Right lobe of liver (tissue), 6 donors: ENCODE data around the gene TENM3. TPM values are rescaled to one million over a fixed set of nuclear protein-coding genes. Genes with fewer than 3 reads are reported as not detected.

Experiments used
- ATAC-seq, 4 donors: fragments of 200-7000 bp; cut with Tn5 transposase; one replicate each; pipeline ENCODE4 v1.9.1; 2020; ENCODE audit warnings: mild to moderate bottlenecking in 4 of 4, moderate library complexity in 4 of 4
- DNase-seq, 3 donors: peaks; one replicate each; pipeline ENCODE4 v3.0.0-alpha.2; 2020
- H3K27ac ChIP-seq, 3 donors: fragments of 200-600 bp; one replicate each; pipeline ENCODE4 v1.8.0; 2022
- H3K27me3 ChIP-seq, 2 donors: fragments of 200-600 bp; one replicate each; pipeline ENCODE4 v1.8.0; 2022
- H3K36me3 ChIP-seq, 4 donors: fragments of 200-600 bp; sonication (generic) in 1 of 4; one replicate each; pipeline versions ENCODE4 v1.5.1 to v1.8.0; 2017 to 2022; ENCODE audit warnings: control low read depth in 1 of 4
- H3K4me1 ChIP-seq, 4 donors: fragments of 200-600 bp; sonication (generic) in 1 of 4; one replicate each; pipeline versions ENCODE4 v1.5.1 to v1.8.0; 2017 to 2022; ENCODE audit warnings: control low read depth in 1 of 4
- H3K4me3 ChIP-seq, 3 donors: fragments of 200-600 bp; one replicate each; pipeline ENCODE4 v1.8.0; 2022
- H3K9me3 ChIP-seq, 4 donors: fragments of 200-600 bp; sonication (generic) in 1 of 4; one replicate each; pipeline versions ENCODE4 v1.5.1 to v1.8.0; 2017 to 2022; ENCODE audit warnings: control low read depth in 1 of 4
- POLR2A ChIP-seq: fragments of 450-650 bp; IDR thresholded peaks from one replicate; pipeline ENCODE4 v1.6.1; 2017; ENCODE audit warnings: antibody characterized with exemption, mild to moderate bottlenecking
- WGBS: methylation state at CpG from one replicate; pipeline ENCODE4 v1.1.6; 2018; ENCODE audit warnings: low coverage, low lambda C conversion rate; ENCODE audit not compliant: insufficient coverage; ENCODE audit errors: missing lambda C conversion rate; 5-methylcytosine and 5-hydroxymethylcytosine counted together
- intact Hi-C, 2 donors: fragments of 100-400 bp; cut with DNase I; formaldehyde crosslinking; loops; one replicate each; pipeline versions ENCODE4 v1.11.2 to v1.14.1; 2022
- total RNA-seq, 6 experiments: library from RNA; depleted of rRNA in 2 of 6; stranded (reverse); fragments of >200 nt in 2 of 6; fragmentation: NEBNext Ultra II Directional in 3 of 6; extraction: Animal tissue kit (Norgen Biotek cat#: 25700) in 3 of 6; gene quantifications; one replicate each; pipeline versions ENCODE4 v1.1.0 to v1.2.4, GENCODE V29; 2016 to 2023
- TF ChIP-seq, protein P1 (sequence below), 4 donors: fragments of 200-600 bp in 3 of 4; fragments of 450-650 bp in 1 of 4; IDR thresholded peaks; one replicate each; pipeline versions ENCODE4 v1.5.1 to v1.8.0; 2016 to 2022; ENCODE audit warnings: antibody characterized with exemption in 4 of 4, mild to moderate bottlenecking in 2 of 4
- donor health status: DM: no; HTN: yes; CAD: no.
- donor health status: DM: no; HTN: no; CAD: no.
- donor health status: DM: no; HTN: no; CAD: no.
- donor health status: DM: no; HTN: yes; CAD: no.
- donor health status: DM: no; HTN: yes; CAD: no.

The TENM3 gene
- total RNA-seq, 6 experiments from 2014 or later: 0.06 to 3.0 (median 1.1) TPM

- H3K4me1 ChIP-seq: no peaks in the 10 kb centered on the region
- H3K27me3 ChIP-seq: no peaks in the 10 kb centered on the region
- ATAC-seq: no peak
- no peaks in the 10 kb centered on the region for H3K36me3 ChIP-seq
- intact Hi-C loops: no loop called here
- WGBS: 48% methylated on average over 16 of the region's 17 CpGs
- no peak overlapping the region for H3K27ac ChIP-seq
- no peak for DNase-seq
- no peak overlapping the region for H3K4me3 ChIP-seq
- H3K9me3 ChIP-seq: no peaks in the 10 kb centered on the region
- TF ChIP-seq, protein P1, sequence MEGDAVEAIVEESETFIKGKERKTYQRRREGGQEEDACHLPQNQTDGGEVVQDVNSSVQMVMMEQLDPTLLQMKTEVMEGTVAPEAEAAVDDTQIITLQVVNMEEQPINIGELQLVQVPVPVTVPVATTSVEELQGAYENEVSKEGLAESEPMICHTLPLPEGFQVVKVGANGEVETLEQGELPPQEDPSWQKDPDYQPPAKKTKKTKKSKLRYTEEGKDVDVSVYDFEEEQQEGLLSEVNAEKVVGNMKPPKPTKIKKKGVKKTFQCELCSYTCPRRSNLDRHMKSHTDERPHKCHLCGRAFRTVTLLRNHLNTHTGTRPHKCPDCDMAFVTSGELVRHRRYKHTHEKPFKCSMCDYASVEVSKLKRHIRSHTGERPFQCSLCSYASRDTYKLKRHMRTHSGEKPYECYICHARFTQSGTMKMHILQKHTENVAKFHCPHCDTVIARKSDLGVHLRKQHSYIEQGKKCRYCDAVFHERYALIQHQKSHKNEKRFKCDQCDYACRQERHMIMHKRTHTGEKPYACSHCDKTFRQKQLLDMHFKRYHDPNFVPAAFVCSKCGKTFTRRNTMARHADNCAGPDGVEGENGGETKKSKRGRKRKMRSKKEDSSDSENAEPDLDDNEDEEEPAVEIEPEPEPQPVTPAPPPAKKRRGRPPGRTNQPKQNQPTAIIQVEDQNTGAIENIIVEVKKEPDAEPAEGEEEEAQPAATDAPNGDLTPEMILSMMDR (IDR thresholded peaks at IDR 0.05): no peak
- TF ChIP-seq POLR2A: no peak
Observed at GRCh38 chr4:182842759-182843390, 599.7 kb downstream of the TENM3 start.

DNA sequence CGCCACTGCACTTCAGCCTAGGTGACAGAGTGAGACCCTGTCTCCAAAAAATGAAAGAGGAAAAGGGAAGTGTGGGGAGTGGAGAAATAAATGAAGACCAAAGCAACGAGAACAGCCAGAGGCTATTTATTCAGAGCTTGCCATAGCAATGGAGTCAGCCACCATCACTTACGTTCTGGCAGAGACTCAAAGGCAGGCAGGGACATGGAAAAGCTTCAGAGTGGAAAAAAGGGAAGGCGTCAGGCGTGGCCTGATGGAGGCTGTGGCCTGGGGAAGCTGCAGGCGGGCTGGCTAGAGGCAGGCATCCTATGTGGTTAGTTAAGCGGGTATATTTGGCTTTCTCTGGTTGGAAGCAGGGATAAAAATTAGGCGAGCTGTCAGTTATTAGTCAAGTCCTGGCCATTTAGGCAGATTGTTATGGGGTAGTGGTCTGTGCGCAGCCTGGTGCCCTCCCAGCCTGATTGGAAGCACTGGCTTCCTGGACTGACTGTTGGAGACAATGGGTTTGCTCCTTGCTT, 600.7 kb downstream of the TENM3 start:
- ATAC-seq (no peak), DNase-seq (no peak)
- no peaks in the 10 kb centered on the region for H3K4me1 ChIP-seq
- H3K27me3 ChIP-seq: no peaks in the 10 kb centered on the region
- H3K9me3 ChIP-seq: no peaks in the 10 kb centered on the region
- WGBS: 60% methylated on average over 6 of the region's 9 CpGs
- H3K27ac ChIP-seq: no peak overlapping the region
- no peak overlapping the region for H3K4me3 ChIP-seq
- TF ChIP-seq POLR2A: no peak
- TF ChIP-seq, protein P1 (IDR thresholded peaks at IDR 0.05): no peak
- H3K36me3 ChIP-seq: no peaks in the 10 kb centered on the region
- intact Hi-C loops: no loop called here

DNA sequence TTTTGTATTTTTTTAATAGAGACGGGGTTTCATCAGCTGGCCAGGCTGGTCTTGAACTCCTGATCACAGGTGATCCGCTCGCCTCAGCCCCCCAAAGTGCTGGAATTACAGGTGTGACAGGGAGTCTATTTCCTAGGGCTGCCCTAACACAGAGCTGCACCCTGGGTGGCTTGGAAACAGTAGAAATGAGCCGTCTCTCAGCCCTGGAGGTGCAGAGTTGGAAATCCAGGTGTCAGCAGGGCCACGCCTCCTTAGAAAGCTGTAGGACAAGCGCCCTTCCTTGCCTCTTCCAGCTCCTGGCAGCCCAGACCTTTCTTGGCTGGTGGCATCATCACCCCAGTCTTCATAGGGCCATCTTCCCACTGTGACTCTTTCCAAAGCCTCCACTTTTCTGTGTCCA, 602.4 kb downstream of the TENM3 start:
- no peak overlapping the region for H3K27ac ChIP-seq
- TF ChIP-seq, protein P1 (IDR thresholded peaks at IDR 0.05): no peak
- TF ChIP-seq POLR2A: no peak
- H3K36me3 ChIP-seq: no peaks in the 10 kb centered on the region
- H3K4me1 ChIP-seq: no peaks in the 10 kb centered on the region
- intact Hi-C loops: no loop called here
- H3K4me3 ChIP-seq: no peak overlapping the region
- H3K27me3 ChIP-seq: no peaks in the 10 kb centered on the region
- no peak for DNase-seq
- WGBS: 53% methylated on average over 4 of the region's 6 CpGs
- no peak for ATAC-seq
- H3K9me3 ChIP-seq: no peaks in the 10 kb centered on the region

- H3K4me1 ChIP-seq: no peaks in the 10 kb centered on the region
- H3K4me3 ChIP-seq: no peak overlapping the region
- intact Hi-C loops: no loop called here
- WGBS: 79% methylated on average over 6 of the region's 8 CpGs
- H3K36me3 ChIP-seq: no peaks in the 10 kb centered on the region
- DNase-seq (no peak), ATAC-seq (no peak)
- no peaks in the 10 kb centered on the region for H3K9me3 ChIP-seq
- H3K27ac ChIP-seq: no peak overlapping the region
- no peak for TF ChIP-seq POLR2A
- TF ChIP-seq, protein P1 (IDR thresholded peaks at IDR 0.05): no peak
- no peaks in the 10 kb centered on the region for H3K27me3 ChIP-seq
Observed at GRCh38 chr4:182846036-182846435, 602.8 kb downstream of the TENM3 start.
